HG02852 (cell line): ENCODE measurements around the gene FAM200B.

ENCODE experiments used
- ATAC-seq: cut with Tn5 transposase; IDR thresholded peaks from one replicate; pipeline ENCODE4 v1.9.1; 2021; ENCODE audit warnings: mild to moderate bottlenecking, moderate library complexity; ENCODE audit not compliant: unreplicated experiment

Gene FAM200B

DNA sequence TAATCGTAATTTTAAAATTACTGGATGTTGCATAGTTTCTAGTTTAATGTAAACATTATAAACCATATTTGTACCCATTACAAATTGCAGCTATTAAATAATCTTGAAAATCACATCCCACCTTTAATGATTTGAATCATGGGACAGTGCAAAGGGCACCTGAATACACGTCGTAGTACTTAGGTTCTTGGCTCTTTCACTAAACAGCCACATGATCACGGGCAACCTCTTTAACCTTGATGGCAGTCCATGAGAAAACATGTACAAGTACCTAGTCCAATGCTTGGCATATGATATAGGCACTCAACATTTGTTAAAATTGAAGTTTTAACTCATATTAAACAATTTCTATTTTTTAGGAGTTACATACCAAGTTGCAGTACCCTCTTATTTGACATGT lies 14.6 kb upstream of the FAM200B start:
- ATAC-seq: no peak

DNA sequence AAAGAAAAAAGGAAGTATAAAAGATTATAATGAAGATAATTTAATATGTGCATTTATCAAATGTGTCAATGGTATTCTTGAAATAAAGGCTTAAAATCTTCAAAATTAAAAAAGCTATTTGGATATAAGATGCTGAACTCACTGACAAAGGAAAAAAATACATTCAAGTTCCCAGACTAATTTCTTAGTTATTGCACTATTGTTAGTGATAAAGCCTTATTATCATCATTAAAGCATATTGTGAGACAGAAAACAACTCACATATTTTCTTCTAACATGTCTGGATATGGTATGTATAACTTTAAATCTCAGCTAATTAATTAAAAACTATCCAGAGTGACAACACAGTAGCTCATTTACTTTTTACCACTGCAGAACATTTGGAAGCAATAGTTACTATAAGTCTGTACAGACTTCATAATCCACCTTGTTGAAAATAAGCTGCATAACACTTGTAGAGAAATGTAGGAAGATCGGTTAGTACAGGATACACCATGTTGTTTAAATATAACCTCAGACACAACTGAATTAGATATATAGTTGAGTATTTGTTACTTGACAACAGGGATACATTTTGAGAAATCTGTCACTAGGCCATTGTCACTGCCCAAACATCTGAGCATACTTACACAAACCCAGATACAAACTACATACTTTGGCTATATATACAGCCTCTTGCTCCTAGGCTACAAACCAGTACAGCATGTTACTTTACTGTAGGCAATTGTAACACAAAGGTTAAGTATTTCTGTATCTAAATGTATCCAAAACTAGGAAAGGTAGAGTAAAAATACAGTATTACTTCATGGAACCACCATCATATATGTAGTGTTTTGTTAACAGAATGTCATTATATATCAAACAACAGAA lies 12.8 kb upstream of the FAM200B start:
- ATAC-seq: no peak

DNA sequence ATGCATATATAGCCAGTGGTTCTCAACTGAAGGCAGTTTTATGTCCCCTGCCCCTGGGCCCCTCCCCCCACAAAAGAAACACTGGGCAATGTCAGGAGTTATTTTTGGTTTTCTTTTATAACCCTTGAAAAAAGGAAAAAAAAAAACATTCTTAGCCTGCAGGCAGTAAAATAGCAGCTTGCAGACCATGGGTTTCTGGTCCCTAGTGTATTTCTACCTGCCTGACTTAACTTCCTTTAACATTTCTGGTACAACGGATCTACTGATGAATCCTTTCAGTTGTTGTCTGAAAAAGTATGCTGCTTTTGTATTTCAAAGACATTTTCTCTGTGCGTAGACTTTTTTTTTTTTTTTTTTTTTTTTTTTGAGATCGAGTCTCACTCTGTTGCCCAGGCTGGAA lies 11.1 kb upstream of the FAM200B start:
- no peak for ATAC-seq

DNA sequence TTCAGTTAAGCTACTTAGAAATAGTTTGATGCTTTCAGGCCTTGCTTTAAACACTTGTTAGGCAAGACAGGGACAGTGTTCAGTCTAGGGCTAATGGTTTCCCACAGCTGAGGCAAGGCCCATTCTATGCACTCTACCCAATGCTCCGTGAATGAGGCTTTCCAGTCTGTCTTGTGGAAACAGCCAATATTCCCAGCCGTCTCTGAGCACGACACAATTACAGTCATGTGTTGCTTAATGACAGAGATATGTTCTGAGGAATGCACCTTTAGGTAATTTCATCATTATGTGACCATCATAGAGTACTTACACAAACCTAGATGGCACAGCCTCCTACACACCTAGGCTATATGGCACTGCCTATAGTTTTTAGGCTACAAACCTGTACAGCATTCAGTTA lies 9.5 kb upstream of the FAM200B start:
- no peak for ATAC-seq

DNA sequence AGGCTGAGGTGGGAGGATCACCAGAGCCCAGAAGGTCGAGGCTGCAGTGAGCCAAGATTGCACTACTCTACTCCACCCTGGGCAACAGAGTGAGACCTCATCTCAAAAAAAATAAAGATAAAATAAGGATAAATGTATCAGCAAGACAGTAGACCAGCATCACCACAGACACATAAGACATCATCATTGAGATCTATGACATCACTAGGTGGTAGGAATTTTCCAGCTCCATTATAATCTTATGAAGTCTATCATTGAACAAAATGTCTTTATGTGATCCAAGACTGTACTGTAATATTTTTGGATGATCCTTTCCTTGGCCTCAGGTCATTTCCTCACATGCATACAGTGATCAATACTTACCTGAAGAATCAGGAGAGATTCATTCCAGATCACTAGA lies 8.3 kb upstream of the FAM200B start:
- ATAC-seq: no peak

DNA sequence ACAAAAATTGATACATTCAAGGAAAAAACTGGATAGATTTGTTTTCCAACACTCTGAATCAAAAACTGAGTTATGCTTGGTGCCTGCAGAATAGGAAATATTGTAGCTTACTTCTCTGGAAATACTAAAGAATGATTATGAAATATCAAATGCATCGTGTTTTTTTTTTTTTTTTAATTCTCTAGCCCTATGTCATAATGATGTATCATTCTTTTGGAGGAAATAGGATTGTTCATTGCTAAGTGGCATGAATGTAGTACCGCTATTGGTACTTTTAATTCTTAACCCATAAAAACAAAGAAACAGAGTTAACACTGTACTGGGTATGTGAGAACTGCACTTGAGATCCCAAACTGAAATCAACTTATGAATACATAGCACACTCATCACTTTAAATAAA lies 7.6 kb upstream of the FAM200B start:
- ATAC-seq: no peak

DNA sequence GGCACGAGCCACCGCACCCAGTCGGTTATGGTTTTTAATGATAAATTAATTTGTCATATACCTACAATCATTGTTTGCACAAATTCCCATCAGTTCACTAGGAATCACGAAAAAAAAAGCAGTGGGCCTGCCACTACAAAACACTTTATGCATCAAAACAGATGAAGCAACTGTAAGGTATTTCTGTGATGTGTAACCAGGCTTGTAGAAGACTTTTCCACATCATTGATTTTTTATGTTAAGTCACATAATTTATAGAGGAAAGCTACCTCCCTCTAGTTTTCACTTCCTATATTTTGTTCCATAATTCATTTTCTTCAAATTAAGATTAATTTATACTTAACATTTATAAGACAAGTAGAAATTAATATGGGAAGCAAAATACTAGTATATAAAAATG lies 6.7 kb upstream of the FAM200B start:
- ATAC-seq: no peak

DNA sequence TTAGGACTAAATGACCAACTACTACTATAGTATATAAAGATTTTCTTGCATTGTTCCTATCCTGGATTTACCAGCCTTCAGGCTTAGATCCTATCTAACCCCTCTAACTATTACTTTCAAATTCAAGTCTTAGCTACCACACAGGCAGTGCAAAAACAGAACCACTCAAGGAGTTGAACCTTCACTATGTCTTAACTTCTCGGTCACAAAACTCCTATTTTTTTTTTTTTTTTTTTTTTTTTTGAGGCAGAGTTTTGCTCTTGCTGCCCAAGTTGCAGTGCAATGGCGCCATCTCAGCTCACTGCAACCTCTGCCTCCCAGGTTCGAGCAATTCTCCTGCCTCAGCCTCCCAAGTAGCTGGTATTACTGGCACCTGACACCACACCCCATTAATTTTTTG lies 6.3 kb upstream of the FAM200B start:
- no peak for ATAC-seq

DNA sequence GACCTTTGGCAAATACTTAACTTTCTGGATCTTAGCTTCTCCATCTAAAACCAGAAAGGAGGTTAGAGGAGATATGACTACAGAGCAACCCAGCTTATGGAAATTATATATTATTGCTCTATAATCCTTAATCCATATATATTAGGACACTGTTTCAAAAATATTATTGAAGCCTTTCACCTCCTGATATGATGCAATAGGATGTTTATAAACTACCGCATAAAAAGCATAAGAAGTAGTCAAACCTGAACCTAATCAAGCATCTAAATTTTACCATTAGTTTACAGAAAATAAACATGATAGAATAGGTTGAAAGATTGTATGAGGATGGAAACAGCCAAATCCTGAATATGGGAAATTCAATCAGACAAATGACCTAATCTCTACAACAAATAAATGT lies 5.6 kb upstream of the FAM200B start:
- ATAC-seq: no peak

DNA sequence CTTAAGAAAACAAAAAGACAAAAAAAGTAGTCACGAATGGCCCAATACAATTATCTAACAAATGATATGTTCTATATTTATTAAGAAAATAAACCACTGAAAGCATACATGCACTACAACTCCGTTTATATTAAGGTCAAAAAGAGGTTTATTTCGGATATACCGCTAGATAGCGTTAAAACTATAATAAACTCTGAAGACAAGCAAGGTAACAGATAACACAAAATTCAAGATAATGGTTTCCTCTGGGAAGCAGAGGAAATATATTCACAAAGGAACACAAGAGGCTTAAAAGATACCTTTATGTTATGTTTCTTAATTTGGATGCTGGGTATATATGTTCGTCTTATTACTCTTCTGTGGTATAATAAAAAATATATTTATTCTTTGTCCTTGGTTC lies 4.7 kb upstream of the FAM200B start:
- no peak for ATAC-seq

DNA sequence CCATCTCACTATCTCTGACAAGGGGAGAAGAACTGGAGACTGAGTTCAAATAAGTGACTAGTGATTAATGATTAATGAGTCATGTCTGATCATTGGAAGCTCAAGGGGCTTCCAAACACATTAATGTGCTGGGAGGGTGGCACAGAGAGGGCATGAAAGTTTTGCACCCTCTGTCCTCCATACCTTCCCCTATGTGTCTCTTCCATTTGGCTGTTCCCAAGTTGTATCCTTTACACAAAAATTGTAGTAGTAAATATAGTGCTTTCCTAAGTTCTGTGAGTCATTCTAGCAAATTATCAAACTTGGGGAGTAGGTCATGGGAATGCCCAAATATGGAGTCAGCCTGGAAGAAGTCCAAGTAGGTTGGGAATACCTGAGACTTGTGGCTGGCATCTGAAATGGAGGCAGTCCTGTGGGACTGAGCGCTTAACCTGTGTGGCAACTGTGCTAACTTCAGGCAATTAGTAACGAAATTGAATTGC lies 4.1 kb upstream of the FAM200B start:
- no peak for ATAC-seq

DNA sequence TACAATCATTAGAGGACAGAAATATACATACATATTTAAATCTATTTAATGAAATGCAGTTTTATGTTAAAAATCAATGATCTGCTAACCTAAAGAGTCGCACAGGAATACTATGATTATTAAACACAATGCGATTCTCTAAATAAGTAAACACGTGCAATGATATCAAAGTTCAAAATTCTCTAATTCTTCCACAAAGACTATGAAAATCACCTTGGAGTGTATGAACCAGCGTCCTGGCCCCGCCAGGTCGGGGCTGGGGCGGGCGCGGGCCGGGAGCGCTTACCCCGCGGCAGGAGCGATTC lies 608 bp upstream of the FAM200B start:
- no peak for ATAC-seq

DNA sequence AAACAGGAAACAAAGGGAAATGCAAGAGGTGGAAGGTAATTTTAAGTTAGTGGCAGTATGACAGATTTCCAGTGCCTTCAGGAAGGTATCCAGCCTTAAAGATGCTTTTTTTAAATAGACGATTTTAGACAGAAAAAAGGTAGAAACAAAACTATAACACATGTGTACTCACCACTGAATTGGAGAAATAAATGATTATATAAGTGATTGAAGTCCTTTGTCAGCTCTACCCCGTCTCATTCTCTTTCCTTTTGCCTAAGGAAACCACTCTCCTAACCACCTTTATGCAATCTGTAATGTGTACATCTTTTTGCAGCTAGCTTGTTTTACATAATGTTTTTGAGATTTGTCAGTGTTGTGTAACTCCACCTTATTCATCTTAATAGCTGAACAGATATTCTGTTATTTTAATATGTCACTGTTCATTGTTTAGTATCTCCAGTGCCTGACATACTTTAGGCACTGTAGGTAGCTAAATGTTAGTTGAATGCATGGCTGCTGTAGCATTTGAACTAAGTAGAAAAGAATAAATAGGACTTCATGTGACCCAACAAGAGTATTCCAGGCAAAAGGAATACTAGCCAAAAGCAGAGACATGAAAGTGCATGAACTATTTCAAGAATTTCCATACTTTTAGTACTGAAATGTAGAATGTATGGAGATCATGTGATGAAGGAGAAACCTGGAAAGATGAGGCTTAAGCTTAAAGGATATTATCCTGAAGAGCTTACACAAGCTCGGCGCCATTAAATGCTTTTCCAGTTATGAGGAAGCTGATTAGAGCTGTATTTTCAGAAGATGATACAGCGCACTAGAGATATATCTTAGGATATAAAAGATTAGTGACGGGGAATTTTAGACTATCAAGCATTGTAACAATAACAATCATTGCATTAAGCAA lies 865 bp downstream of the FAM200B start:
- ATAC-seq: peak; percentile 6

DNA sequence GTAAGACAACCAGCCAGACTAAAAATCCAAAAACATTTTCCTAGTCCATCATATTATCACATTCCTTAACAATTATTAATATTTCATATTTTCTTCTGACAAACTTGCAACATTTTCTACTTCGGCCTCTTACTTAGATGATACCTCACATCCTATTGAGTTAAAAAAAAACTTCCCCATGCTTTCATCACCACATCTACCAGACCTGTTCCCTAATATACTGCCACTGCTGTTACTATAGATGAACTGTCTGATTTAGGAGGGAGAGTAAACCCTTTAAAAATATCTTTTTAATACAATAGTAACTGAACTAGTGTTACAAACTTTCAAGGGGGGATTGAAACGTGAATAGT lies 1.5 kb downstream of the FAM200B start:
- ATAC-seq: no peak

DNA sequence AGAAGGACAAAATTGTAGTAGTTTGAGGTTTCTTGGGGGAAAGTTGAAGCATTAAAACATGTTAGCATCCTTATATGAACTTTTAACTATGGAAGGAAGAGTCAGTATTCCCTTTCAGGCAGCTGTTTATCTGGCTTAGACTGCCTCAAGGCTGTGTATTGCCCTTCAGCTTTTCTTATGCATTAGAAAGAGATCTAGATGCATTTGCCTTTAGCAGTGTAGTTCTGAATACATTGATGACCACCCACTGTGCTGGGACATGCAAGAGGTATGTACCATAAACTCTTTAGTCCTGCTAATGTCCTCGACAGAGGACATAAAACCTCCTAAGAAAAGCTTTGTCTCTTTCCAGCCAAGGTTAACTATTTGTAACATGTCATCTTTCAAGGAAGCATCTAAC lies 2.9 kb downstream of the FAM200B start:
- no peak for ATAC-seq

DNA sequence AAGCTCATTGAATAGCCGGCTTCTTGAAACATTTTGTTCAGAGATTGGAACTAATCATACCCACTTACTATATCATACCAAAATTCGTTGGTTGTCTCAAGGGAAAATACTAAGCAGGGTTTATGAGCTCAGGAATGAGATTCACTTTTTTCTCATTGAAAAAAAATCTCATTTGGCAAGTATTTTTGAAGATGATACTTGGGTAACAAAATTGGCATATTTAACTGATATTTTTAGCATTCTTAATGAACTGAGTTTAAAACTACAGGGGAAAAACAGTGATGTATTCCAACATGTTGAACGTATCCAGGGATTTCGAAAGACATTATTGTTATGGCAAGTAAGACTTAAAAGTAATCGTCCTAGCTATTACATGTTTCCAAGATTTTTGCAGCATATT lies 6.4 kb downstream of the FAM200B start:
- no peak for ATAC-seq

DNA sequence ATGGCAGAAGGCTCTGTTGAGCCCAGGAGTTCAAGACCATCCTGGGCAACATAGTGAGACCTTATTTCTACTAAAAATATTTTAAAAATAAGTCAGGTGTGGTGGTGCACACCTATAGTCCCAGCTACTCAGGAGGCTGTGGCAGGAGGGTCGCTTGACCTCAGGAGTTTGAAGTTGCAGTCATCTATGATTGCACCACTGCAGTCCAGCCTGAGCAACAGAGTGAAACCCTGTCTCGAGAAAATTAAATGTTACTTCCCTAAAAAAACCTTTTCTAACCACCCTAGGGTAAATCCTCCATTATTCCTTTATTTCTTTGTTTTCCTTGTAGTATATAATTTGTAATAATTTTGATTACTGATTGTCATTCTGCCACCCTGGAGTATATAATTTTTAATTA lies 7.9 kb downstream of the FAM200B start:
- ATAC-seq: no peak

DNA sequence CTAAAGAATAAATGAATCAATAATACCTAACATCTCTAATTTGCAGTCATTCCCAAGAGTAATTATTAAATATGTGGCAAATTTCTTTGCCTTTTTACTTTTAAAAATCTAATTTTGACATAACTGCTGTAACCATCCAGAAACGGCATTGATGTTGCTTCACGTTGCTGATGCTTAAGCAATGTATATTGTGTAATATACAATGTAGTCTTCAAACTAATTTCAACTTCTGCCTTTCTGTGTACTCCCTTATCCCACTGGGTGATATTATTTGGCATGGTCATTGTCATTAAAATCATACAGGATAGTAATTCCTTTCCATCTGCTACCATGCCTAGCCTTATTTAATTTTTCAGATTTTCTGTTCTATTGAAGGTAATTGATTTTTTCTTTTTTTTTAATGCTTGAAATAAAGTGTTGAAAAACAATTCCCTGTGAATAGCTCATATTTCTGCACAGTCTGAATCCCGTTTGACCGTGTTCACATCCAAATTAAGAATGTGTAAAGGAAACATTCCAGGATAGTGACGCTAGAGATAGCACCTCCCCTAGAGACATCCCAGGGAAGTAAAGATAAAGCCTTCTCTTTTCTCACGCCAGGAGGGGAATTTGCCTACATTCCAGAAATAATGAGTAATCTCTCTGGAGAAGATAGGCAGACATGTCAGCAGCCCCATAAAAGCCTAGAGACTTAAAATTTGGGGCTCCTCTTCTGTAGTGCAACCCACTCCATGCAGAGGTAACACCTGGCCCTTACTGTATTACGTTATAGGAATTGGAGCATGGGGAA lies 8.6 kb downstream of the FAM200B start:
- no peak for ATAC-seq

DNA sequence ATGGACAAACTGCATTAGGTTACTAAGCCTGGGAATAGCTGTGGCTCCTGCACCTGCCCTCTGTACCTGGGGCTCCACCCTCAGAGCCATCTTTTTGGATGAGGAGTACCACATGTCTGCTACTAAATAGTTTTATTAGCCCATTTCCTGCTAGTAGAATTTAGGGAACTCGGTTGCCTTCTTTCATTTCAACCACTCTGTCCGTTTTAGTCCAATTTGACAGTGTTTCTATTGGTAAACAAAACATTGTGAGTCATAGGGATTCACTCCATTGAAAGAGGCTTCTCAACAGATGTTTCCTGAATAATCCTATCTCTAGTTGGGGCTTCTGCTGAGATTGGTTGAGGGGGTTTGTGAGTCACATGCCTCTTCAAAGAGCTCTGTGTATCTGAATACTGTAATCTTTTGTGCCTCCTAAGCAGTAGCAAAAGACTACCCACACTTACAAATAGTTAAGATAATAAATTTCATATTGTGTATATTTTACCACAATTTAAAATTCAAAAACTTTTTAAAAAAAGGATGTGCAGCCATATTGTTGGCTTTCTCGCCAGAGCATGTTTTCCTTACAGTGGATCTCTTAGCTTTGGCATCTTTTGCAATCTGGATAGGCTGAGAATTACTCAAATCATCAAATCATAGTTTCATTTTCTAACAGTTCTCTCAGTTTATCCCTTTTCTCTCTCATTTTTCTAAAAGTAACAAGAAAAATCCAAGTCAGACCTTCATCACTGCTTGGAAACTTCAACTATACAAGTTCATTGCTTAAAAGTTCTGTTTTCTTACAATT lies 9.9 kb downstream of the FAM200B start:
- ATAC-seq: no peak

DNA sequence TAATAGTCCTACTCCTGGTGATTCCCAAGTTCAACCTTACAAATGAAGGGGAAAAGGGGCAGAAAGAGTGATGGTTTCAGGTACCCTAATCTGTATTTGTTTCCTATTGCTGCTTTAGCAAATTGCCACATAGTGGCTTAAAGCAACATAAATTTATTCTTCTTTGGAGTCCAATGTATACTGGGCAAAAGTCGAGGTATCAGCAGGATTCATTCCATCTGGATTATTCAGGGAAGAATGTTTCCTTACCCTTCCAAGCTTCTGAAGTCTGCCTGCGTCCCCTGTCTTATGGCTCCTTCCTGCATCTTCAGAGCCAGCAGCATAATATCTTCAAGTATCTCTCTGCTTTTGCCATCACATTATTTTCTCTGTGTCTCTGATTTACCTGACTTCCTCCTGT lies 11.0 kb downstream of the FAM200B start:
- no peak for ATAC-seq

DNA sequence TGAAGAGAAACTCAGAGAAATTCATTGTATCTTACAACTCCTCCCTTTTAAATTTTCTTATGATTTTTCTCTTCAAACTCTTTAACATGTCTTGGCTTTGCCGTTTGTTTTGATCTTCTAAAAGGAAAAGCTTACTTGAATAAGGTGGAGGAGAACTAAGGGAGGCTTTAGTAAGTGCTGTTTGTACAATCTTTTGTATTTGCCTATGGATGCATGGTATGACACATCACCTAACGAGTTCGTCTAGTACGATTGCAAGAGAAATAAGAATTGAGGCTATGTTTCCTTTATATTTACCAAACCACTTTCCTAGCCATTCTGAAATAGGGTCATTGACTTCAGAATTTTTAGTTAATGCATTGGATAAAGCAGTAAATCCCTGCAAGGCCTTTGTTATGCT lies 12.8 kb downstream of the FAM200B start:
- no peak for ATAC-seq
